Endodermal cell (in vitro differentiated cells): Measurements from ENCODE around the gene STK32B. TPM values are rescaled to one million over a fixed set of nuclear protein-coding genes. Genes with fewer than 3 reads are reported as not detected.

ENCODE experiments used
- DNase-seq: peaks from one replicate; pipeline ENCODE4 v3.0.0-alpha.2; 2017
- H3K27ac ChIP-seq: 2 replicates; pipeline ENCODE4 v1.5.1; 2013; ENCODE audit warnings: mild to moderate bottlenecking, low read depth, low read length, moderate library complexity
- H3K27me3 ChIP-seq: 2 replicates; pipeline ENCODE4 v1.6.1; 2013; ENCODE audit warnings: mild to moderate bottlenecking, low read length, moderate library complexity; ENCODE audit not compliant: insufficient read depth, control insufficient read depth, poor library complexity, severe bottlenecking
- H3K36me3 ChIP-seq: 2 replicates; pipeline ENCODE4 v1.7.0; 2013; ENCODE audit warnings: mild to moderate bottlenecking, low read length, moderate library complexity; ENCODE audit not compliant: control insufficient read depth, insufficient read depth
- H3K4me1 ChIP-seq: one replicate; pipeline ENCODE4 v1.7.0; 2013; ENCODE audit warnings: low read length; ENCODE audit not compliant: control insufficient read depth, insufficient read depth
- H3K4me3 ChIP-seq: 2 replicates; pipeline ENCODE4 v1.5.1; 2013; ENCODE audit warnings: mild to moderate bottlenecking, low read length, moderate library complexity
- H3K9ac ChIP-seq: 2 replicates; pipeline ENCODE4 v1.6.1; 2013; ENCODE audit warnings: mild to moderate bottlenecking, low read length, moderate library complexity; ENCODE audit not compliant: poor library complexity, severe bottlenecking; ENCODE audit errors: extremely low read depth
- H3K9me3 ChIP-seq: 2 replicates; pipeline ENCODE4 v1.6.1; 2013; ENCODE audit warnings: mild to moderate bottlenecking, low read length, moderate library complexity; ENCODE audit not compliant: control insufficient read depth
- H3K27ac Mint-ChIP-seq: 2 replicates; pipeline ENCODE4 v1.8.0; 2020; ENCODE audit warnings: mixed read lengths
- H3K27me3 Mint-ChIP-seq: 2 replicates; pipeline ENCODE4 v1.8.0; 2021; ENCODE audit warnings: mild to moderate bottlenecking, mixed read lengths; ENCODE audit not compliant: insufficient read depth
- H3K36me3 Mint-ChIP-seq: 2 replicates; pipeline ENCODE4 v1.8.0; 2020; ENCODE audit warnings: low read depth, mixed read lengths
- H3K4me1 Mint-ChIP-seq: 2 replicates; pipeline ENCODE4 v1.8.0; 2020; ENCODE audit warnings: mixed read lengths
- H3K4me3 Mint-ChIP-seq: 2 replicates; pipeline ENCODE4 v1.8.0; 2020; ENCODE audit warnings: mild to moderate bottlenecking, moderate library complexity, mixed read lengths
- H3K9me3 Mint-ChIP-seq: 2 replicates; pipeline ENCODE4 v1.8.0; 2020; ENCODE audit warnings: mild to moderate bottlenecking, mixed read lengths
- WGBS, 2 experiments: methylation state at CpG; one replicate each; pipeline versions ENCODE4 v1.1.5 to v1.1.7; 2013; ENCODE audit warnings: missing lambda C conversion rate in 2 of 2, mixed read lengths in 1 of 2; ENCODE audit not compliant: insufficient coverage in 1 of 2, insufficient read length in 1 of 2; 5-methylcytosine and 5-hydroxymethylcytosine counted together
- total RNA-seq, 2 donors: library from RNA; stranded (reverse); fragmentation: NEBNext Ultra II Directional in 1 of 2; extraction: Animal tissue kit (Norgen Biotek cat#: 25700) in 1 of 2; gene quantifications; 2 replicates in 1 of 2; 3 replicates in 1 of 2; pipeline ENCODE4 v1.2.1, GENCODE V29; 2021
- TF ChIP-seq, protein P1 (sequence below): fragments of 200-600 bp; sonication (generic); conservative IDR thresholded peaks from 2 replicates; pipeline ENCODE4 v1.5.0; 2021; ENCODE audit warnings: antibody characterized with exemption, mild to moderate bottlenecking

Gene STK32B
- total RNA-seq, 2 donors from 2014 or later: 1.4 to 1.5 TPM

DNA sequence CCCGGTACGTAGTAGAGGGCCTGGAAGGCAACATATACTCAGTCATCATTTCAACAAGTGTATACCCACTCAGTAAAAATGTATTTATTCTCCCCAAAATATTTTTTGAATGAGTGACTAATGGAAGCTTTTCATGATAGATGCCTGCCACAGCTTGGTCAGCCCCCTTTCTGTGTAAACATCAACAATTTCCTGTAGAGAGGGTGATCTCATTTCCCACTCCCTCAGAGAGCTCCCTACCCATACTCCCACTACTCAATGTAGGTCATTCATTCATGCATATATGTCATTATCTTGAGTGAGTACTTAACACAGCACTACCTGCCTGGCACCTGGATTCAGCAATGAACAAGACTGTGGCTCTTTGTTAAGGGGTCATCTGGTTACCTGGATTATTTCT is 81.9 kb downstream of the STK32B start:
- no peaks in the 10 kb centered on the region for H3K36me3 Mint-ChIP-seq
- no peaks in the 10 kb centered on the region for H3K9me3 Mint-ChIP-seq
- H3K9ac ChIP-seq: no peak overlapping the region
- DNase-seq: no peak
- no peak overlapping the region for H3K27ac Mint-ChIP-seq
- H3K4me1 Mint-ChIP-seq: peaks cover 23% of the 10 kb centered on the region
- H3K36me3 ChIP-seq: no peaks in the 10 kb centered on the region
- peaks cover 17% of the 10 kb centered on the region for H3K27me3 Mint-ChIP-seq
- no peak overlapping the region for H3K4me3 ChIP-seq
- 96% methylated on average over 2 of the region's 2 CpGs; no CpG with 5 or more reads in 1 of the 2 experiments for WGBS, 2 experiments
- H3K27ac ChIP-seq: no peak overlapping the region
- H3K9me3 ChIP-seq: peaks cover 10% of the 10 kb centered on the region
- H3K27me3 ChIP-seq: no peaks in the 10 kb centered on the region
- H3K4me3 Mint-ChIP-seq: no peak overlapping the region
- peaks cover 6% of the 10 kb centered on the region for H3K4me1 ChIP-seq
- TF ChIP-seq, protein P1, sequence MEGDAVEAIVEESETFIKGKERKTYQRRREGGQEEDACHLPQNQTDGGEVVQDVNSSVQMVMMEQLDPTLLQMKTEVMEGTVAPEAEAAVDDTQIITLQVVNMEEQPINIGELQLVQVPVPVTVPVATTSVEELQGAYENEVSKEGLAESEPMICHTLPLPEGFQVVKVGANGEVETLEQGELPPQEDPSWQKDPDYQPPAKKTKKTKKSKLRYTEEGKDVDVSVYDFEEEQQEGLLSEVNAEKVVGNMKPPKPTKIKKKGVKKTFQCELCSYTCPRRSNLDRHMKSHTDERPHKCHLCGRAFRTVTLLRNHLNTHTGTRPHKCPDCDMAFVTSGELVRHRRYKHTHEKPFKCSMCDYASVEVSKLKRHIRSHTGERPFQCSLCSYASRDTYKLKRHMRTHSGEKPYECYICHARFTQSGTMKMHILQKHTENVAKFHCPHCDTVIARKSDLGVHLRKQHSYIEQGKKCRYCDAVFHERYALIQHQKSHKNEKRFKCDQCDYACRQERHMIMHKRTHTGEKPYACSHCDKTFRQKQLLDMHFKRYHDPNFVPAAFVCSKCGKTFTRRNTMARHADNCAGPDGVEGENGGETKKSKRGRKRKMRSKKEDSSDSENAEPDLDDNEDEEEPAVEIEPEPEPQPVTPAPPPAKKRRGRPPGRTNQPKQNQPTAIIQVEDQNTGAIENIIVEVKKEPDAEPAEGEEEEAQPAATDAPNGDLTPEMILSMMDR: no peak

DNA sequence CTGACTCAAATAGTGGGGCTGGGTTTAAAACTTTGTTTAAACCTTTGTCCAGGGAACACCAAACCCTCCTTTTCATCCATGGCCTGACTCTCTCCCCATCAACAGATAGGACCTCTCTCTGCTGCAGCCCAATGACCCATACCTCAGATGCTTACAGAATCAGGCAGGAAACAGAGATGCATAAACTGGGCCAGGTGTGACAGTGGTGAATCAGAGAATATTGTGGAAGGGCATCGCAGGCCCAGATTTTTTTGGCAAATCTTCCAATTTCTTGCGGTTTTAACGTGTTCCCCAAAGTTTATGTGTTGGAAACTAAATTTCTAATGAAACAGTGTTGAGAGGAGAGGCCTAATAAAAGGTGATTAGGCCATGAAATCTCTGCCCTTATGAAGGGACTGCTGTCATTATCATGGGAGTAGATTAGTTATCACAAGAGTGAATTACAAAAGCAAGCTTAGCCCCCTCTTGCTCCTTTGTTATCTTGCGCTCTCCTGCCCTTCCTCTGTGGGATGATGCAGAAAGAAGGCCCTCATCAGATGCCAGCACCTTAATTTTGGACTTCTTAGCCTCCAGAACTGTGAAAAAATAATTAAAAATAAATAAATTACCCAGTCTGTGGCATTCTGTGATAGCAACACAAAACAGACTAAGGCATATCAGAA is 82.8 kb downstream of the STK32B start:
- Histone ChIP-seq H3K4me1 (peaks cover 6% of the 10 kb centered on the region), H3K9ac (no peak overlapping the region), H3K27me3 (no peaks in the 10 kb centered on the region), H3K27ac (no peak overlapping the region), H3K9me3 (peaks cover 10% of the 10 kb centered on the region), H3K36me3 (no peaks in the 10 kb centered on the region), H3K4me3 (no peak overlapping the region)
- H3K27ac Mint-ChIP-seq: no peak overlapping the region
- no peaks in the 10 kb centered on the region for H3K36me3 Mint-ChIP-seq
- no peaks in the 10 kb centered on the region for H3K9me3 Mint-ChIP-seq
- TF ChIP-seq, protein P1: no peak
- no peak for DNase-seq
- H3K4me1 Mint-ChIP-seq: peaks cover 16% of the 10 kb centered on the region
- 62 to 72% methylated on average over 4 of the region's 4 CpGs for WGBS, 2 experiments
- H3K4me3 Mint-ChIP-seq: no peak overlapping the region
- H3K27me3 Mint-ChIP-seq: peaks cover 22% of the 10 kb centered on the region

DNA sequence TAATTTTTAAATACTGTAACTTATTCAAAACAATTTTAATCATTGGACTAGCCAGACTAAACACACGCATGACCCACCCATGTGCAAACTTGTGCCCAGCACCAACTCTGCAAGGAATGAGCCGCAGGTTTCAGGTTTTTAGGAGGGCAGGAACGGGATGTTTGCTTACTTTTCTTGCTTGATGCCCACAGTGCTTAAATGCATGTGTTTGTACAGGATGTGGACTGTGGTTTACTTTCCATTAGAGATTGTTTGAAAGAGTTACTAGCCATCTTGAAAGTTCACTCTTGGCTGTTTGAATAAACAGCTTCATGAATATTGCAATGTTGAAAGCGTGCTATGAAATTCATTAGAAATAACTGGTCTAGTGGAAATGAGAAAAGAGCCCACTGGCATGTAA is 83.3 kb downstream of the STK32B start:
- H3K27me3 Mint-ChIP-seq: peaks cover 24% of the 10 kb centered on the region

More for the DNA sequence above, 83.3 kb downstream of the STK32B start:
- Histone ChIP-seq H3K27me3 (no peaks in the 10 kb centered on the region), H3K9ac (no peak overlapping the region), H3K27ac (no peak overlapping the region), H3K9me3 (peaks cover 10% of the 10 kb centered on the region), H3K4me1 (peaks cover 6% of the 10 kb centered on the region), H3K36me3 (no peaks in the 10 kb centered on the region), H3K4me3 (no peak overlapping the region)
- Mint-ChIP-seq H3K4me3 (no peak overlapping the region), H3K9me3 (no peaks in the 10 kb centered on the region), H3K4me1 (peaks cover 16% of the 10 kb centered on the region), H3K36me3 (no peaks in the 10 kb centered on the region), H3K27ac (no peak overlapping the region)
- 94 to 100% methylated on average over 3 to 4 of the region's 4 CpGs for WGBS, 2 experiments
- no peak for DNase-seq
- TF ChIP-seq, protein P1: no peak
